Esophagus muscularis mucosa (tissue), 3 donors: ENCODE measurements around the gene CBLN4.

ENCODE experiments used
- CTCF ChIP-seq, 3 experiments: fragments of 200-600 bp in 2 of 3; fragments of 450-650 bp in 1 of 3; sonication (generic) in 2 of 3; IDR thresholded peaks; one replicate each; pipeline ENCODE4 v1.5.1; 2017 to 2019; ENCODE audit warnings: antibody characterized with exemption in 3 of 3, mild to moderate bottlenecking in 2 of 3, moderate library complexity in 1 of 3
- POLR2A ChIP-seq: fragments of 450-650 bp; IDR thresholded peaks from one replicate; pipeline ENCODE4 v1.6.1; 2017; ENCODE audit warnings: antibody characterized with exemption, moderate library complexity, mild to moderate bottlenecking, low read depth
- POLR2AphosphoS5 ChIP-seq, 2 donors: sonication (generic); formaldehyde crosslinking; IDR thresholded peaks; one replicate each; pipeline ENCODE4 v1.6.1; 2017; ENCODE audit warnings: antibody characterized with exemption in 2 of 2

GRCh38 chr20:56001106-56001785, 4.1 kb downstream of the CBLN4 start:
- TF ChIP-seq POLR2A, result no peak
- TF ChIP-seq POLR2AphosphoS5 (IDR thresholded peaks at IDR 0.05), result no peak
- no peak for TF ChIP-seq CTCF (IDR thresholded peaks at IDR 0.05)
